Caco-2 (cell line): Measurements from ENCODE around the gene DOCK4. TPM values are rescaled to one million over a fixed set of nuclear protein-coding genes. Genes with fewer than 3 reads are reported as not detected.

Experiments used
- BruUV-seq: library from RNA; stranded (reverse); fragments of 400-500 nt; replicated peaks from 2 replicates; lab custom pipeline; 2021; lab: Mats Ljungman, UMichigan
- CTCF ChIA-PET: fragments of 300-600 bp; sonication (Branson Sonifier 250); formaldehyde crosslinking; loops from one replicate; lab custom pipeline; 2022; ENCODE audit warnings: antibody characterized with exemption; lab: Charles Lee
- POLR2A ChIA-PET: fragments of 300-600 bp; sonication (Branson Sonifier 250); formaldehyde crosslinking; loops from one replicate; lab custom pipeline; 2022; ENCODE audit warnings: antibody characterized with exemption; lab: Charles Lee
- DNase-seq, 2 experiments: peaks; one replicate each; pipeline versions ENCODE4 v3.0.0 to v3.0.0-alpha.2; 2020 to 2022
- H3K27me3 ChIP-seq: replicated peaks from 2 replicates; pipeline ENCODE4 v1.6.0; 2011; ENCODE audit warnings: low read length; ENCODE audit not compliant: control insufficient read depth, insufficient read depth
- H3K36me3 ChIP-seq: 2 replicates; pipeline ENCODE4 v1.5.1; 2011; ENCODE audit warnings: low read length; ENCODE audit not compliant: control insufficient read depth, insufficient read depth
- H3K4me1 ChIP-seq: fragments of 250-450 bp; sonication (Bioruptor Pico); 2 replicates; pipeline ENCODE4 v1.5.1; 2020; ENCODE audit warnings: mild to moderate bottlenecking
- H3K4me3 ChIP-seq: 2 replicates; pipeline ENCODE4 v1.5.1; 2011; ENCODE audit warnings: low read depth, mild to moderate bottlenecking, control low read depth, low read length
- H3K9me3 ChIP-seq: fragments of 250-450 bp; sonication (Bioruptor Pico); 2 replicates; pipeline ENCODE4 v1.5.1; 2020; ENCODE audit warnings: mild to moderate bottlenecking, moderate library complexity
- H3K27ac Mint-ChIP-seq: one replicate; pipeline ENCODE4 v1.8.0; 2022; ENCODE audit warnings: mixed read lengths; ENCODE audit not compliant: unreplicated experiment
- H3K27me3 Mint-ChIP-seq: one replicate; pipeline ENCODE4 v1.8.0; 2022; ENCODE audit warnings: mixed read lengths; ENCODE audit not compliant: insufficient read depth, unreplicated experiment
- H3K36me3 Mint-ChIP-seq: one replicate; pipeline ENCODE4 v1.8.0; 2022; ENCODE audit warnings: mild to moderate bottlenecking, mixed read lengths; ENCODE audit not compliant: insufficient read depth, unreplicated experiment
- H3K4me1 Mint-ChIP-seq: one replicate; pipeline ENCODE4 v1.8.0; 2022; ENCODE audit warnings: low read depth, mixed read lengths; ENCODE audit not compliant: unreplicated experiment
- H3K4me3 Mint-ChIP-seq: one replicate; pipeline ENCODE4 v1.8.0; 2022; ENCODE audit warnings: mild to moderate bottlenecking, moderate library complexity, mixed read lengths; ENCODE audit not compliant: unreplicated experiment
- H3K9me3 Mint-ChIP-seq: one replicate; pipeline ENCODE4 v1.8.0; 2022; ENCODE audit warnings: mixed read lengths; ENCODE audit not compliant: unreplicated experiment
- CTCF ChIP-seq, 2 experiments: fragments of 200-600 bp in 1 of 2; IDR thresholded peaks; 1 replicate in 1 of 2; 2 replicates in 1 of 2; pipeline versions ENCODE4 v1.5.1 to v1.8.0; 2011 to 2022; ENCODE audit warnings: antibody characterized with exemption in 1 of 2, control low read depth in 1 of 2, inconsistent platforms in 1 of 2, low read depth in 1 of 2, low read length in 1 of 2, mild to moderate bottlenecking in 1 of 2, moderate library complexity in 1 of 2; ENCODE audit not compliant: insufficient read depth in 1 of 2, severe bottlenecking in 1 of 2, unreplicated experiment in 1 of 2
- intact Hi-C: fragments of 100-400 bp; cut with micrococcal nuclease; formaldehyde crosslinking; loops from one replicate; pipeline ENCODE4 v1.10.0; 2022; ENCODE audit not compliant: unreplicated experiment
- total RNA-seq: library from RNA; stranded (reverse); gene quantifications from 2 replicates; pipeline ENCODE4 v1.2.3, GENCODE V29; 2022

DOCK4 gene
- total RNA-seq, 1 experiment from 2014 or later, result 2.0 TPM

- H3K4me3 Mint-ChIP-seq, result no peak overlapping the region
- intact Hi-C loops, result no loop called here
- BruUV-seq, result no TSS peak
- Histone ChIP-seq H3K9me3 (no peaks in the 10 kb centered on the region), H3K36me3 (no peaks in the 10 kb centered on the region), H3K27me3 (no peaks in the 10 kb centered on the region), H3K4me3 (no peak overlapping the region), H3K4me1 (no peaks in the 10 kb centered on the region)
- no peak overlapping the region for H3K27ac Mint-ChIP-seq
- H3K4me1 Mint-ChIP-seq, result peaks cover 7% of the 10 kb centered on the region
- H3K9me3 Mint-ChIP-seq, result no peaks in the 10 kb centered on the region
- ChIA-PET CTCF (no interaction called here), POLR2A (no interaction called here)
- H3K27me3 Mint-ChIP-seq, result no peaks in the 10 kb centered on the region
- DNase-seq, result no peak
- no peak for TF ChIP-seq CTCF (IDR thresholded peaks at IDR 0.05; ENCODE audit: insufficient read depth in 1 of 2, low read depth in 1 of 2, low read length in 1 of 2, severe bottlenecking in 1 of 2, unreplicated experiment in 1 of 2)
- H3K36me3 Mint-ChIP-seq, result no peaks in the 10 kb centered on the region
Observed at GRCh38 chr7:111873963-111874690, 332.1 kb downstream of the DOCK4 start.

GRCh38 chr7:111873326-111873646 lies 332.9 kb downstream of the DOCK4 start:
- POLR2A ChIA-PET, result no interaction called here
- H3K27ac Mint-ChIP-seq, result no peak overlapping the region
- no peaks in the 10 kb centered on the region for H3K36me3 ChIP-seq
- H3K36me3 Mint-ChIP-seq, result no peaks in the 10 kb centered on the region
- intact Hi-C loops, result no loop called here
- no TSS peak for BruUV-seq
- no peaks in the 10 kb centered on the region for H3K27me3 ChIP-seq
- no peaks in the 10 kb centered on the region for H3K27me3 Mint-ChIP-seq
- no peak overlapping the region for H3K4me3 Mint-ChIP-seq
- no peak for DNase-seq
- H3K4me1 ChIP-seq, result no peaks in the 10 kb centered on the region
- CTCF ChIA-PET, result no interaction called here
- H3K9me3 ChIP-seq, result no peaks in the 10 kb centered on the region
- H3K4me1 Mint-ChIP-seq, result peaks cover 7% of the 10 kb centered on the region
- H3K4me3 ChIP-seq, result no peak overlapping the region
- no peak for TF ChIP-seq CTCF (IDR thresholded peaks at IDR 0.05; ENCODE audit: insufficient read depth in 1 of 2, low read depth in 1 of 2, low read length in 1 of 2, severe bottlenecking in 1 of 2, unreplicated experiment in 1 of 2)
- no peaks in the 10 kb centered on the region for H3K9me3 Mint-ChIP-seq

- H3K4me1 Mint-ChIP-seq, result peaks cover 7% of the 10 kb centered on the region
- no peaks in the 10 kb centered on the region for H3K27me3 ChIP-seq
- no peaks in the 10 kb centered on the region for H3K4me1 ChIP-seq
- H3K9me3 Mint-ChIP-seq, result no peaks in the 10 kb centered on the region
- no peak overlapping the region for H3K4me3 Mint-ChIP-seq
- TF ChIP-seq CTCF (IDR thresholded peaks at IDR 0.05; ENCODE audit: insufficient read depth in 1 of 2, low read depth in 1 of 2, low read length in 1 of 2, severe bottlenecking in 1 of 2, unreplicated experiment in 1 of 2), result no peak
- no peak overlapping the region for H3K27ac Mint-ChIP-seq
- ChIA-PET CTCF (no interaction called here), POLR2A (no interaction called here)
- no peaks in the 10 kb centered on the region for H3K36me3 ChIP-seq
- H3K36me3 Mint-ChIP-seq, result no peaks in the 10 kb centered on the region
- no TSS peak for BruUV-seq
- H3K9me3 ChIP-seq, result no peaks in the 10 kb centered on the region
- intact Hi-C loops, result no loop called here
- H3K4me3 ChIP-seq, result no peak overlapping the region
- no peak for DNase-seq
- no peaks in the 10 kb centered on the region for H3K27me3 Mint-ChIP-seq
Observed at GRCh38 chr7:111872450-111873325, 333.5 kb downstream of the DOCK4 start.
